Neural cell (in vitro differentiated cells): ENCODE measurements around the gene PPARG. TPM values are rescaled to one million over a fixed set of nuclear protein-coding genes. Genes with fewer than 3 reads are reported as not detected.

Source experiments
- H2AFZ ChIP-seq: fragments of 200-600, 300-800 bp; sonication (generic), shearing (Covaris generic); 2 replicates; pipeline ENCODE4 v1.6.0; 2014; ENCODE audit warnings: low read depth, mild to moderate bottlenecking, antibody characterized with exemption, low read length, moderate library complexity
- H3F3A ChIP-seq: fragments of 200-600 bp; shearing (Covaris generic); 2 replicates; pipeline ENCODE4 v1.6.1; 2016; ENCODE audit warnings: mild to moderate bottlenecking, moderate library complexity, mixed read lengths, antibody characterized with exemption, low read length; ENCODE audit not compliant: insufficient read depth, poor library complexity, severe bottlenecking
- H3K27ac ChIP-seq: fragments of 200-600, 300-800 bp; sonication (generic), shearing (Covaris generic); 2 replicates; pipeline ENCODE4 v1.5.1; 2014; ENCODE audit warnings: mild to moderate bottlenecking, low read length, moderate library complexity
- H3K27me3 ChIP-seq: fragments of 300-800, 200-600 bp; sonication (generic), shearing (Covaris generic); 2 replicates; pipeline ENCODE4 v1.6.0; 2014; ENCODE audit warnings: mild to moderate bottlenecking, low read depth, low read length, moderate library complexity; ENCODE audit not compliant: insufficient read depth
- H3K36me3 ChIP-seq: fragments of 300-800, 200-600 bp; sonication (generic), shearing (Covaris generic); 2 replicates; pipeline ENCODE4 v1.5.1; 2014; ENCODE audit warnings: mild to moderate bottlenecking, antibody characterized with exemption, low read length, moderate library complexity; ENCODE audit not compliant: insufficient read depth
- H3K4me2 ChIP-seq: fragments of 300-800, 200-600 bp; sonication (generic), shearing (Covaris generic); 2 replicates; pipeline ENCODE4 v1.6.0; 2014; ENCODE audit warnings: mild to moderate bottlenecking, low read length
- H3K4me3 ChIP-seq: fragments of 300-800, 200-600 bp; sonication (generic), shearing (Covaris generic); 2 replicates; pipeline ENCODE4 v1.5.1; 2014; ENCODE audit warnings: mild to moderate bottlenecking, low read length, moderate library complexity
- H3K79me2 ChIP-seq: fragments of 200-600 bp; shearing (Covaris generic); replicated peaks from 2 replicates; pipeline ENCODE4 v1.6.0; 2014; ENCODE audit warnings: mild to moderate bottlenecking, low read length, moderate library complexity; ENCODE audit not compliant: insufficient read depth
- H3K9ac ChIP-seq: fragments of 300-800, 200-600 bp; sonication (generic), shearing (Covaris generic); 2 replicates; pipeline ENCODE4 v1.6.1; 2016; ENCODE audit warnings: mild to moderate bottlenecking, low read length, mixed read lengths
- H3K9me2 ChIP-seq: fragments of 200-600 bp; shearing (Covaris generic); 2 replicates; pipeline ENCODE4 v1.6.1; 2016; ENCODE audit warnings: mild to moderate bottlenecking, low read length, mixed read lengths; ENCODE audit not compliant: insufficient read depth
- H3K9me3 ChIP-seq: fragments of 200-600, 300-800 bp; sonication (generic), shearing (Covaris generic); 2 replicates; pipeline ENCODE4 v1.6.1; 2016; ENCODE audit warnings: mild to moderate bottlenecking, mixed run types, low read length, moderate library complexity, mixed read lengths
- H4K20me1 ChIP-seq: fragments of 200-600 bp; shearing (Covaris generic); 2 replicates; pipeline ENCODE4 v1.6.1; 2016; ENCODE audit warnings: mild to moderate bottlenecking, mixed run types; ENCODE audit not compliant: insufficient read depth
- EP300 ChIP-seq: fragments of 450-650 bp; conservative IDR thresholded peaks from 2 replicates; pipeline ENCODE4 v1.6.1; 2014; ENCODE audit warnings: antibody characterized with exemption, mild to moderate bottlenecking, moderate library complexity; ENCODE audit not compliant: poor library complexity, severe bottlenecking
- EZH2 ChIP-seq: fragments of 200-600, 300-800 bp; shearing (Covaris generic), sonication (generic); IDR thresholded peaks from 2 replicates; pipeline ENCODE4 v1.6.1; 2014; ENCODE audit warnings: antibody characterized with exemption, low read length, borderline replicate concordance, mild to moderate bottlenecking; ENCODE audit not compliant: insufficient read depth, poor library complexity, severe bottlenecking
- MXI1 ChIP-seq: fragments of 450-650 bp; conservative IDR thresholded peaks from 2 replicates; pipeline ENCODE4 v1.6.1; 2014; ENCODE audit warnings: antibody characterized with exemption, mild to moderate bottlenecking; ENCODE audit not compliant: poor library complexity, severe bottlenecking
- POLR2AphosphoS5 ChIP-seq: IDR thresholded peaks from 2 replicates; pipeline ENCODE4 v1.6.1; 2012
- RAD21 ChIP-seq: fragments of 450-650 bp; conservative IDR thresholded peaks from 2 replicates; pipeline ENCODE4 v1.6.1; 2014; ENCODE audit warnings: antibody characterized with exemption, mild to moderate bottlenecking, moderate library complexity
- SMC3 ChIP-seq: fragments of 450-650 bp; conservative IDR thresholded peaks from 2 replicates; pipeline ENCODE4 v1.6.1; 2014; ENCODE audit warnings: antibody characterized with exemption, mild to moderate bottlenecking, moderate library complexity; ENCODE audit not compliant: poor library complexity
- TAF1 ChIP-seq: IDR thresholded peaks from 2 replicates; pipeline ENCODE4 v1.6.1; 2012; ENCODE audit warnings: low read depth
- polyA plus RNA-seq: library from polyadenylated mRNA; depleted of rRNA; stranded (reverse); fragments of >200 nt; gene quantifications from 2 replicates; pipeline ENCODE4 v1.2.3, GENCODE V29; 2014
- TF ChIP-seq, protein P1 (sequence below): IDR thresholded peaks from 2 replicates; pipeline ENCODE4 v1.6.1; 2012; ENCODE audit warnings: borderline replicate concordance
- TF ChIP-seq, protein P2 (sequence below): fragments of 450-650 bp; IDR thresholded peaks from 2 replicates; pipeline ENCODE4 v1.5.1; 2014; ENCODE audit warnings: antibody characterized with exemption, mild to moderate bottlenecking, moderate library complexity; ENCODE audit not compliant: poor library complexity, severe bottlenecking

PPARG gene
- polyA plus RNA-seq, 1 donor from 2014 or later, result 0.35 TPM

DNA sequence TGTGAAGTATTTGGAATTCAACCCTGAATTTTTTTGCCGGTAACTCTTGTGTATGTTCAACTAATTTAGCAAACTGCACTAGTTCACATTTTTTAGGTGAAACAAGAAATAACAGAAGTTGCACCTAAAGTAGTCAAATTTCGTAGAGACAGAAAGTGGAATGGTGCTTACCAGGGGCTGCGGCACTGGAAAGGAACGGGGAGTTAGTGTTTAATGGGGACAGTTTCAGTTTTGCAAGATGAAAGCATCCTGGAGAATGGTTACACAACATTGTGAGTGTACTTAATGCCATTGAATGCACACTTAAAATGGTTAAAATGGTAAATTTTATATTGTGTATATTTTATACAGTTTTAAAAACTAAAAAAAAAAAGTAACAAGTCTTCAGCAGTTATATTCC, 27.4 kb downstream of the PPARG start:
- H2AFZ ChIP-seq, result no peak overlapping the region
- H3K9me3 ChIP-seq, result no peaks in the 10 kb centered on the region
- H3K4me3 ChIP-seq, result no peak overlapping the region
- no peaks in the 10 kb centered on the region for H3K9me2 ChIP-seq
- no peak overlapping the region for H3K9ac ChIP-seq
- H3K79me2 ChIP-seq, result no peaks in the 10 kb centered on the region
- H3K4me2 ChIP-seq, result no peak overlapping the region
- H3K27ac ChIP-seq, result no peak overlapping the region
- no peaks in the 10 kb centered on the region for H3K27me3 ChIP-seq
- H3F3A ChIP-seq, result no peaks in the 10 kb centered on the region
- no peak for TF ChIP-seq RAD21
- no peak for TF ChIP-seq SMC3
- TF ChIP-seq EP300, result no peak
- TF ChIP-seq MXI1, result no peak
- TF ChIP-seq POLR2AphosphoS5, result no peak
- TF ChIP-seq, protein P1, sequence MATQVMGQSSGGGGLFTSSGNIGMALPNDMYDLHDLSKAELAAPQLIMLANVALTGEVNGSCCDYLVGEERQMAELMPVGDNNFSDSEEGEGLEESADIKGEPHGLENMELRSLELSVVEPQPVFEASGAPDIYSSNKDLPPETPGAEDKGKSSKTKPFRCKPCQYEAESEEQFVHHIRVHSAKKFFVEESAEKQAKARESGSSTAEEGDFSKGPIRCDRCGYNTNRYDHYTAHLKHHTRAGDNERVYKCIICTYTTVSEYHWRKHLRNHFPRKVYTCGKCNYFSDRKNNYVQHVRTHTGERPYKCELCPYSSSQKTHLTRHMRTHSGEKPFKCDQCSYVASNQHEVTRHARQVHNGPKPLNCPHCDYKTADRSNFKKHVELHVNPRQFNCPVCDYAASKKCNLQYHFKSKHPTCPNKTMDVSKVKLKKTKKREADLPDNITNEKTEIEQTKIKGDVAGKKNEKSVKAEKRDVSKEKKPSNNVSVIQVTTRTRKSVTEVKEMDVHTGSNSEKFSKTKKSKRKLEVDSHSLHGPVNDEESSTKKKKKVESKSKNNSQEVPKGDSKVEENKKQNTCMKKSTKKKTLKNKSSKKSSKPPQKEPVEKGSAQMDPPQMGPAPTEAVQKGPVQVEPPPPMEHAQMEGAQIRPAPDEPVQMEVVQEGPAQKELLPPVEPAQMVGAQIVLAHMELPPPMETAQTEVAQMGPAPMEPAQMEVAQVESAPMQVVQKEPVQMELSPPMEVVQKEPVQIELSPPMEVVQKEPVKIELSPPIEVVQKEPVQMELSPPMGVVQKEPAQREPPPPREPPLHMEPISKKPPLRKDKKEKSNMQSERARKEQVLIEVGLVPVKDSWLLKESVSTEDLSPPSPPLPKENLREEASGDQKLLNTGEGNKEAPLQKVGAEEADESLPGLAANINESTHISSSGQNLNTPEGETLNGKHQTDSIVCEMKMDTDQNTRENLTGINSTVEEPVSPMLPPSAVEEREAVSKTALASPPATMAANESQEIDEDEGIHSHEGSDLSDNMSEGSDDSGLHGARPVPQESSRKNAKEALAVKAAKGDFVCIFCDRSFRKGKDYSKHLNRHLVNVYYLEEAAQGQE, result no peak
- TF ChIP-seq TAF1, result no peak
- no peak for TF ChIP-seq EZH2
- TF ChIP-seq, protein P2, sequence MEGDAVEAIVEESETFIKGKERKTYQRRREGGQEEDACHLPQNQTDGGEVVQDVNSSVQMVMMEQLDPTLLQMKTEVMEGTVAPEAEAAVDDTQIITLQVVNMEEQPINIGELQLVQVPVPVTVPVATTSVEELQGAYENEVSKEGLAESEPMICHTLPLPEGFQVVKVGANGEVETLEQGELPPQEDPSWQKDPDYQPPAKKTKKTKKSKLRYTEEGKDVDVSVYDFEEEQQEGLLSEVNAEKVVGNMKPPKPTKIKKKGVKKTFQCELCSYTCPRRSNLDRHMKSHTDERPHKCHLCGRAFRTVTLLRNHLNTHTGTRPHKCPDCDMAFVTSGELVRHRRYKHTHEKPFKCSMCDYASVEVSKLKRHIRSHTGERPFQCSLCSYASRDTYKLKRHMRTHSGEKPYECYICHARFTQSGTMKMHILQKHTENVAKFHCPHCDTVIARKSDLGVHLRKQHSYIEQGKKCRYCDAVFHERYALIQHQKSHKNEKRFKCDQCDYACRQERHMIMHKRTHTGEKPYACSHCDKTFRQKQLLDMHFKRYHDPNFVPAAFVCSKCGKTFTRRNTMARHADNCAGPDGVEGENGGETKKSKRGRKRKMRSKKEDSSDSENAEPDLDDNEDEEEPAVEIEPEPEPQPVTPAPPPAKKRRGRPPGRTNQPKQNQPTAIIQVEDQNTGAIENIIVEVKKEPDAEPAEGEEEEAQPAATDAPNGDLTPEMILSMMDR, result no peak
- H4K20me1 ChIP-seq, result no peaks in the 10 kb centered on the region
- H3K36me3 ChIP-seq, result no peaks in the 10 kb centered on the region

DNA sequence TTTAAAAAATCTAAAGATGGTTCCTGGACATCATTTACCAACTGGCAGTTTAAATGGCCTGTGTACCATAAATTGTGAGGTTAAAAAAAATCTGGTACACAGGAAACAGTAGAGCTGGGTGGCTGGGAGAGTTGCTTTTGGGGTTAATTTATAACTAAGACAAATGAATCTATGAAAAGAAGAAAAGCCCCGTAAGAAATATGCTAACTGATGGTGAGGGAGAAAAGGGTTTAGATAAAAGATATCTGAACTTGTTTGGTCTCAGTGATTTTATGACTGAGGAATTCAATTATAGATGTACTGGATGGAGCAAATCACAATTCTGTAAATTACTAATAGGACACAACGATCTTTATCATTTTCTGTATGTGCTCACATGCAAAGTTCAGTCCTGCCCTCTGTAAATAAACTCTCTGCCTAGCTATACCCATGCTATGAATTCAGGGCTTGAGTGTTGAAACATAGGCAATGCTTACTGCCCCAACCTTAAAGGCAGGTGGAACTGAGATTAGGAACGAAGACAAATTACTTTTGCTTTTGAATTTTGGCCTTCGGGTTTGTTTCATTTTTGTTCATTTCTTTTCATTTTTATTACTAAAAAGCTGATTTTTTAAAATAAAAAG, 28.0 kb downstream of the PPARG start:
- Histone ChIP-seq H3K79me2 (no peaks in the 10 kb centered on the region), H2AFZ (no peak overlapping the region), H3K9me3 (no peaks in the 10 kb centered on the region), H3K27me3 (no peaks in the 10 kb centered on the region), H3K4me3 (no peak overlapping the region), H3K27ac (no peak overlapping the region), H4K20me1 (no peaks in the 10 kb centered on the region), H3F3A (no peaks in the 10 kb centered on the region), H3K36me3 (no peaks in the 10 kb centered on the region), H3K4me2 (no peak overlapping the region), H3K9me2 (no peaks in the 10 kb centered on the region), H3K9ac (no peak overlapping the region)
- TF ChIP-seq POLR2AphosphoS5 (no peak), EP300 (no peak), MXI1 (no peak), RAD21 (no peak), EZH2 (no peak), SMC3 (no peak), TAF1 (no peak)
- TF ChIP-seq, protein P1, result no peak
- TF ChIP-seq, protein P2, result no peak
